Neural cell (in vitro differentiated cells): ENCODE measurements around the gene P3R3URF.

Source experiments
- POLR2AphosphoS5 ChIP-seq: IDR thresholded peaks from 2 replicates; pipeline ENCODE4 v1.6.1; 2012
- TF ChIP-seq, protein P1 (sequence below): fragments of 450-650 bp; IDR thresholded peaks from 2 replicates; pipeline ENCODE4 v1.5.1; 2014; ENCODE audit warnings: antibody characterized with exemption, mild to moderate bottlenecking, moderate library complexity; ENCODE audit not compliant: poor library complexity, severe bottlenecking

DNA sequence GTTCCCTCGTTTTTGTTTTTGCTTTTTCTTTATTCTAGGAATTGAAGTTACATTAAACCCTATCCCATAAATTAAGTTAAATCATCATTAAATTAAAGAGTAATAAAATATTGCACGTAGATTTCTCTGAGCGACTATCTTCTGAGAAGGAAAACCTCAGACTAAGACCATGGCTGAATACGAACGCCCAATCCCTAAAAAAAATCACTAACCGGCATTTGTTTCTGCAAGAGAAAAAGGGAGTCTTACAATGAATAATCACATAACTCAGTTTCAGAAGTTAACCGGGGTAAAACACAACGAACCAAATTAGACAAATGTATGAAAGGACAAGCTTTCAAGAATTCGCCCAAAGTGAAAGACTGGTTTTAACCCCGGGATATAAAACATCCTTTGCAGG, 45.2 kb downstream of the P3R3URF start:
- TF ChIP-seq, protein P1, sequence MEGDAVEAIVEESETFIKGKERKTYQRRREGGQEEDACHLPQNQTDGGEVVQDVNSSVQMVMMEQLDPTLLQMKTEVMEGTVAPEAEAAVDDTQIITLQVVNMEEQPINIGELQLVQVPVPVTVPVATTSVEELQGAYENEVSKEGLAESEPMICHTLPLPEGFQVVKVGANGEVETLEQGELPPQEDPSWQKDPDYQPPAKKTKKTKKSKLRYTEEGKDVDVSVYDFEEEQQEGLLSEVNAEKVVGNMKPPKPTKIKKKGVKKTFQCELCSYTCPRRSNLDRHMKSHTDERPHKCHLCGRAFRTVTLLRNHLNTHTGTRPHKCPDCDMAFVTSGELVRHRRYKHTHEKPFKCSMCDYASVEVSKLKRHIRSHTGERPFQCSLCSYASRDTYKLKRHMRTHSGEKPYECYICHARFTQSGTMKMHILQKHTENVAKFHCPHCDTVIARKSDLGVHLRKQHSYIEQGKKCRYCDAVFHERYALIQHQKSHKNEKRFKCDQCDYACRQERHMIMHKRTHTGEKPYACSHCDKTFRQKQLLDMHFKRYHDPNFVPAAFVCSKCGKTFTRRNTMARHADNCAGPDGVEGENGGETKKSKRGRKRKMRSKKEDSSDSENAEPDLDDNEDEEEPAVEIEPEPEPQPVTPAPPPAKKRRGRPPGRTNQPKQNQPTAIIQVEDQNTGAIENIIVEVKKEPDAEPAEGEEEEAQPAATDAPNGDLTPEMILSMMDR, result no peak
- TF ChIP-seq POLR2AphosphoS5, result no peak
